SK-N-SH (cell line): Measurements from ENCODE around the gene IL27RA. TPM values are rescaled to one million over a fixed set of nuclear protein-coding genes. Genes with fewer than 3 reads are reported as not detected.

Experiments
- CTCF ChIA-PET: fragments of 300-600, 350-600 bp; formaldehyde crosslinking; extraction: SDS; loops from one replicate; lab custom pipeline; 2021; lab: Yijun Ruan, JAX
- POLR2A ChIA-PET: fragments of 350-600 bp; sonication (Branson Sonifier 250); formaldehyde crosslinking; extraction: SDS; loops from one replicate; lab custom pipeline; 2020; ENCODE audit warnings: antibody characterized with exemption, inconsistent platforms; lab: Yijun Ruan, JAX
- DNase-seq: peaks from one replicate; pipeline ENCODE4 v3.0.0; 2012
- H2AFZ ChIP-seq: fragments of 200-600 bp; sonication (generic); 2 replicates; pipeline ENCODE4 v1.8.1; 2016; ENCODE audit warnings: antibody characterized with exemption, mild to moderate bottlenecking, low read depth
- H3F3A ChIP-seq: fragments of 200-600 bp; sonication (generic); replicated peaks from 2 replicates; pipeline ENCODE3; 2016; ENCODE audit warnings: antibody characterized with exemption, mild to moderate bottlenecking; ENCODE audit not compliant: insufficient read depth
- H3K27ac ChIP-seq, 2 experiments: fragments of 200-500 bp in 1 of 2; fragments of 200-600 bp in 1 of 2; sonication (Bioruptor generic) in 1 of 2; sonication (generic), shearing (Covaris generic) in 1 of 2; 2 replicates each; pipeline versions ENCODE4 v1.5.1 to v1.6.1; 2014 to 2016; ENCODE audit warnings: low read depth in 2 of 2, inconsistent platforms in 1 of 2, low read length in 1 of 2, mild to moderate bottlenecking in 1 of 2, mixed read lengths in 1 of 2
- H3K27me3 ChIP-seq: fragments of 200-600 bp; sonication (generic), shearing (Covaris generic); 2 replicates; pipeline ENCODE4 v1.6.1; 2016; ENCODE audit warnings: mixed run types; ENCODE audit not compliant: insufficient read depth
- H3K36me3 ChIP-seq, 2 experiments: fragments of 200-500 bp in 1 of 2; fragments of 200-600 bp in 1 of 2; sonication (Bioruptor generic) in 1 of 2; sonication (generic) in 1 of 2; replicated peaks in 1 of 2; 2 replicates each; pipeline versions ENCODE3 to v1.5.1; 2014 to 2016; ENCODE audit warnings: low read length in 1 of 2, mild to moderate bottlenecking in 1 of 2; ENCODE audit not compliant: insufficient read depth in 2 of 2, control insufficient read depth in 1 of 2
- H3K4me1 ChIP-seq, 2 experiments: fragments of 200-500 bp in 1 of 2; fragments of 200-600 bp in 1 of 2; sonication (Bioruptor generic) in 1 of 2; sonication (generic), shearing (Covaris generic) in 1 of 2; 2 replicates each; pipeline versions ENCODE4 v1.5.1 to v1.6.1; 2014 to 2016; ENCODE audit warnings: low read depth in 1 of 2, low read length in 1 of 2, mixed run types in 1 of 2; ENCODE audit not compliant: insufficient read depth in 2 of 2, control insufficient read depth in 1 of 2
- H3K4me2 ChIP-seq: fragments of 200-600 bp; sonication (generic), shearing (Covaris generic); 2 replicates; pipeline ENCODE4 v1.6.1; 2017; ENCODE audit warnings: mixed run types
- H3K4me3 ChIP-seq, 2 experiments: fragments of 200-500 bp in 1 of 2; fragments of 200-600 bp in 1 of 2; sonication (Bioruptor generic) in 1 of 2; sonication (generic), shearing (Covaris generic) in 1 of 2; 2 replicates each; pipeline versions ENCODE4 v1.5.1 to v1.8.1; 2014 to 2016; ENCODE audit warnings: low read depth in 2 of 2, inconsistent platforms in 1 of 2, low read length in 1 of 2, mild to moderate bottlenecking in 1 of 2, mixed read lengths in 1 of 2, moderate library complexity in 1 of 2
- H3K79me2 ChIP-seq: fragments of 200-600 bp; sonication (generic); 2 replicates; pipeline ENCODE4 v1.8.1; 2017; ENCODE audit warnings: mild to moderate bottlenecking; ENCODE audit not compliant: insufficient read depth
- H3K9ac ChIP-seq: fragments of 200-600 bp; sonication (generic); 2 replicates; pipeline ENCODE4 v1.6.1; 2017; ENCODE audit warnings: mixed run types
- H3K9me2 ChIP-seq: fragments of 200-600 bp; sonication (generic); 2 replicates; pipeline ENCODE4 v1.6.1; 2017; ENCODE audit warnings: mixed run types
- H3K9me3 ChIP-seq: fragments of 200-600 bp; sonication (generic); 2 replicates; pipeline ENCODE4 v1.6.1; 2017; ENCODE audit warnings: mixed run types, mild to moderate bottlenecking, moderate library complexity
- H4K20me1 ChIP-seq: fragments of 200-600 bp; sonication (generic); 2 replicates; pipeline ENCODE4 v1.6.1; 2017; ENCODE audit warnings: mild to moderate bottlenecking, mixed run types; ENCODE audit not compliant: insufficient read depth
- CHD2 ChIP-seq: fragments of 150-350 bp; IDR thresholded peaks from 2 replicates; pipeline ENCODE4 v1.6.1; 2018; ENCODE audit warnings: low read length; ENCODE audit not compliant: partially characterized antibody
- CTCF ChIP-seq: fragments of 200-600 bp; sonication (generic); IDR thresholded peaks from 2 replicates; pipeline ENCODE4 v1.6.1; 2017; ENCODE audit warnings: antibody characterized with exemption, mild to moderate bottlenecking, moderate library complexity
- EP300 ChIP-seq, 2 experiments: IDR thresholded peaks; 2 replicates each; pipeline versions ENCODE4 v1.4.0 to v1.6.1; 2012; ENCODE audit warnings: borderline replicate concordance in 1 of 2, low read depth in 1 of 2, low read length in 1 of 2
- FOXJ3 ChIP-seq: sonication (generic); formaldehyde crosslinking; IDR thresholded peaks from 2 replicates; pipeline ENCODE4 v1.5.1; 2020; ENCODE audit warnings: mild to moderate bottlenecking, missing genetic modification reagents
- MEF2A ChIP-seq: IDR thresholded peaks from 2 replicates; pipeline ENCODE4 v1.4.0; 2012; ENCODE audit warnings: low read depth, borderline replicate concordance
- NFIC ChIP-seq: IDR thresholded peaks from 2 replicates; pipeline ENCODE4 v1.4.0; 2012; ENCODE audit warnings: borderline replicate concordance
- NRF1 ChIP-seq: IDR thresholded peaks from 2 replicates; pipeline ENCODE4 v1.6.1; 2012; ENCODE audit warnings: low read depth, mild to moderate bottlenecking, low read length
- PBX3 ChIP-seq: IDR thresholded peaks from 2 replicates; pipeline ENCODE4; 2012
- POLR2AphosphoS5 ChIP-seq: IDR thresholded peaks from 2 replicates; pipeline ENCODE4 v1.6.1; 2012; ENCODE audit warnings: low read depth, low read length
- RCOR1 ChIP-seq: fragments of 150-350 bp; IDR thresholded peaks from 2 replicates; pipeline ENCODE4 v1.6.1; 2017; ENCODE audit warnings: antibody characterized with exemption, low read length
- RXRA ChIP-seq: IDR thresholded peaks from 2 replicates; pipeline ENCODE4 v1.4.0; 2012; ENCODE audit warnings: low read depth, mild to moderate bottlenecking, borderline replicate concordance
- SIN3A ChIP-seq: IDR thresholded peaks from 2 replicates; pipeline ENCODE4 v1.6.1; 2012; ENCODE audit warnings: low read depth, mild to moderate bottlenecking, low read length, moderate library complexity, borderline replicate concordance
- SMC3 ChIP-seq: IDR thresholded peaks from 2 replicates; pipeline ENCODE4 v1.6.1; 2012; ENCODE audit warnings: low read depth, low read length, improper control_type of control experiment
- TAF1 ChIP-seq: IDR thresholded peaks from 2 replicates; pipeline ENCODE4 v1.6.1; 2012; ENCODE audit warnings: low read depth, mild to moderate bottlenecking, low read length, moderate library complexity, borderline replicate concordance
- TEAD4 ChIP-seq: IDR thresholded peaks from 2 replicates; pipeline ENCODE4 v1.4.0; 2012; ENCODE audit warnings: mild to moderate bottlenecking, borderline replicate concordance; ENCODE audit not compliant: insufficient read depth
- USF1 ChIP-seq: IDR thresholded peaks from 2 replicates; pipeline ENCODE4 v1.4.0; 2012; ENCODE audit warnings: low read depth, borderline replicate concordance
- USF2 ChIP-seq: fragments of 150-350 bp; IDR thresholded peaks from 2 replicates; pipeline ENCODE4 v1.6.1; 2017; ENCODE audit warnings: antibody characterized with exemption, low read length, low read depth, borderline replicate concordance
- WGBS: methylation state at CpG from one replicate; pipeline ENCODE4 v1.1.6; 2017; ENCODE audit warnings: low lambda C conversion rate; 5-methylcytosine and 5-hydroxymethylcytosine counted together
- polyA plus RNA-seq, 3 experiments: library from polyadenylated mRNA; depleted of rRNA; stranded (reverse); fragments of >200 nt; gene quantifications; 2 replicates each; pipeline ENCODE4 v1.2.3, GENCODE V29; 2012
- TF ChIP-seq, protein P1 (sequence below): IDR thresholded peaks from 2 replicates; pipeline ENCODE4 v1.4.0; 2012; ENCODE audit warnings: low read depth, borderline replicate concordance

IL27RA gene
- polyA plus RNA-seq, 1 of the 3 experiments (the other 2 are of a cell fraction): 9.3 TPM

GRCh38 chr19:13990085-13990484, 41.5 kb upstream of the IL27RA start:
- H3K4me2 ChIP-seq: no peak overlapping the region
- CTCF ChIA-PET: interaction anchor here (1.7 kb wide), 1 partner anchor 12 kb away, joined by 5 read pairs; no protein-coding TSS in a partner anchor

More at GRCh38 chr19:13990085-13990484, 41.5 kb upstream of the IL27RA start:
- POLR2A ChIA-PET: no interaction called here
- no peak overlapping the region for H3K9ac ChIP-seq
- H3F3A ChIP-seq: peaks cover 13% of the 10 kb centered on the region
- H3K36me3 ChIP-seq: no peaks in the 10 kb centered on the region
- peaks cover 16 to 33% of the 10 kb centered on the region in 2 experiments; a peak in 3 of 4 replicates for H3K4me1 ChIP-seq
- H4K20me1 ChIP-seq: no peaks in the 10 kb centered on the region
- DNase-seq: no peak
- TF ChIP-seq EP300 (IDR thresholded peaks at IDR 0.05; ENCODE audit: borderline replicate concordance in 1 of 2, low read depth in 1 of 2, low read length in 1 of 2) (no peak), FOXJ3 (CRISPR knock-in tag) (no peak), RCOR1 (no peak), CTCF (no peak), PBX3 (no peak), NFIC (no peak), MEF2A (no peak), SIN3A (no peak), POLR2AphosphoS5 (no peak), TAF1 (no peak), NRF1 (no peak), USF2 (no peak), USF1 (no peak), TEAD4 (no peak), SMC3 (no peak), CHD2 (no peak), RXRA (no peak)
- TF ChIP-seq, protein P1, sequence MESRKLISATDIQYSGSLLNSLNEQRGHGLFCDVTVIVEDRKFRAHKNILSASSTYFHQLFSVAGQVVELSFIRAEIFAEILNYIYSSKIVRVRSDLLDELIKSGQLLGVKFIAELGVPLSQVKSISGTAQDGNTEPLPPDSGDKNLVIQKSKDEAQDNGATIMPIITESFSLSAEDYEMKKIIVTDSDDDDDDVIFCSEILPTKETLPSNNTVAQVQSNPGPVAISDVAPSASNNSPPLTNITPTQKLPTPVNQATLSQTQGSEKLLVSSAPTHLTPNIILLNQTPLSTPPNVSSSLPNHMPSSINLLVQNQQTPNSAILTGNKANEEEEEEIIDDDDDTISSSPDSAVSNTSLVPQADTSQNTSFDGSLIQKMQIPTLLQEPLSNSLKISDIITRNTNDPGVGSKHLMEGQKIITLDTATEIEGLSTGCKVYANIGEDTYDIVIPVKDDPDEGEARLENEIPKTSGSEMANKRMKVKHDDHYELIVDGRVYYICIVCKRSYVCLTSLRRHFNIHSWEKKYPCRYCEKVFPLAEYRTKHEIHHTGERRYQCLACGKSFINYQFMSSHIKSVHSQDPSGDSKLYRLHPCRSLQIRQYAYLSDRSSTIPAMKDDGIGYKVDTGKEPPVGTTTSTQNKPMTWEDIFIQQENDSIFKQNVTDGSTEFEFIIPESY: no peak
- H3K27me3 ChIP-seq: no peaks in the 10 kb centered on the region
- no peak overlapping the region for H2AFZ ChIP-seq
- H3K9me2 ChIP-seq: no peaks in the 10 kb centered on the region
- WGBS: 97% methylated on average over 8 of the region's 8 CpGs
- H3K27ac ChIP-seq: no peak overlapping the region
- H3K9me3 ChIP-seq: no peaks in the 10 kb centered on the region
- no peaks in the 10 kb centered on the region for H3K79me2 ChIP-seq
- H3K4me3 ChIP-seq: no peak overlapping the region
